ENCODE measurements around the gene GNAS-AS1.

Gene GNAS-AS1

GRCh38 chr20:58863044-58863790 is 12.5 kb upstream of the GNAS-AS1 start:
- no peak overlapping the region for H3K4me3 ChIP-seq (ENCODE audit: low read depth, low read length)

GRCh38 chr20:58855506-58856389 is 5.0 kb upstream of the GNAS-AS1 start:
- peak overlapping the region; percentile 33 for H3K4me3 ChIP-seq (ENCODE audit: low read depth, low read length)

GRCh38 chr20:58854638-58855471 is 4.2 kb upstream of the GNAS-AS1 start:
- peak overlapping the region; percentile 6 for H3K4me3 ChIP-seq (ENCODE audit: low read depth, low read length)

GRCh38 chr20:58853976-58854637 is 3.4 kb upstream of the GNAS-AS1 start:
- H3K4me3 ChIP-seq (ENCODE audit: low read depth, low read length), result peak overlapping the region; percentile 20

GRCh38 chr20:58853466-58853865 is 2.8 kb upstream of the GNAS-AS1 start:
- H3K4me3 ChIP-seq (ENCODE audit: low read depth, low read length), result no peak overlapping the region

GRCh38 chr20:58852543-58853271 is 2.0 kb upstream of the GNAS-AS1 start, which contains the start of gene GNAS:
Gene GNAS, plus strand, starts transcription at chr20:58852716.
- H3K4me3 ChIP-seq (ENCODE audit: low read depth, low read length), result peak within 1 kb of the TSS; percentile 91

- peak overlapping the region; percentile 91 for H3K4me3 ChIP-seq (ENCODE audit: low read depth, low read length)
Observed at GRCh38 chr20:58851969-58852458, 1.3 kb upstream of the GNAS-AS1 start.

- H3K4me3 ChIP-seq (ENCODE audit: low read depth, low read length), result peak overlapping the region; percentile 91
Observed at GRCh38 chr20:58851221-58851968, 693 bp upstream of the GNAS-AS1 start.

- no peak overlapping the region for H3K4me3 ChIP-seq (ENCODE audit: low read depth, low read length)
Observed at GRCh38 chr20:58847463-58847862, 3.2 kb downstream of the GNAS-AS1 start.

GRCh38 chr20:58845706-58846105 is 5.0 kb downstream of the GNAS-AS1 start:
- H3K4me3 ChIP-seq (ENCODE audit: low read depth, low read length), result no peak overlapping the region

GRCh38 chr20:58843128-58843556 is 7.6 kb downstream of the GNAS-AS1 start:
- H3K4me3 ChIP-seq (ENCODE audit: low read depth, low read length), result peak overlapping the region; percentile 40

GRCh38 chr20:58842276-58842675 is 8.4 kb downstream of the GNAS-AS1 start:
- H3K4me3 ChIP-seq (ENCODE audit: low read depth, low read length), result peak overlapping the region; percentile 40

- peak overlapping the region; percentile 40 for H3K4me3 ChIP-seq (ENCODE audit: low read depth, low read length)
Observed at GRCh38 chr20:58841539-58842264, 9.0 kb downstream of the GNAS-AS1 start.

- H3K4me3 ChIP-seq (ENCODE audit: low read depth, low read length), result peak overlapping the region; percentile 40
Observed at GRCh38 chr20:58840816-58841538, 9.7 kb downstream of the GNAS-AS1 start.

- peak overlapping the region; percentile 40 for H3K4me3 ChIP-seq (ENCODE audit: low read depth, low read length)
Observed at GRCh38 chr20:58839991-58840747, 10.5 kb downstream of the GNAS-AS1 start.

- H3K4me3 ChIP-seq (ENCODE audit: low read depth, low read length), result peak overlapping the region; percentile 40
Observed at GRCh38 chr20:58839474-58839874, 11.2 kb downstream of the GNAS-AS1 start.

- H3K4me3 ChIP-seq (ENCODE audit: low read depth, low read length), result no peak overlapping the region
Observed at GRCh38 chr20:58838174-58838573, 12.5 kb downstream of the GNAS-AS1 start.

Data from iPS-11a (cell line).